Spleen (tissue), 7 donors: ENCODE results near the gene TNNT2.

ENCODE experiments used
- POLR2A ChIP-seq, 3 donors: fragments of 450-650 bp; IDR thresholded peaks; one replicate each; pipeline ENCODE4 v1.5.1; 2017; ENCODE audit warnings: antibody characterized with exemption in 3 of 3, mild to moderate bottlenecking in 1 of 3
- POLR2AphosphoS5 ChIP-seq, 3 donors: sonication (generic); formaldehyde crosslinking; IDR thresholded peaks; one replicate each; pipeline ENCODE4 v1.5.1; 2017; ENCODE audit warnings: antibody characterized with exemption in 3 of 3
- TF ChIP-seq, protein P1 (sequence below), 11 experiments: fragments of 200-600 bp in 7 of 11; fragments of 450-650 bp in 4 of 11; sonication (generic) in 4 of 11; IDR thresholded peaks in 8 of 11; conservative IDR thresholded peaks in 3 of 11; 1 replicate in 7 of 11; 2 replicates in 4 of 11; pipeline versions ENCODE4 v1.4.0 to v1.8.0; 2016 to 2021; ENCODE audit warnings: antibody characterized with exemption in 11 of 11, inconsistent platforms in 4 of 11, mild to moderate bottlenecking in 1 of 11
- donor health status: DM: no; HTN: no; CAD: no; lungs with moderate emphysema.
- donor health status: DM: no; HTN: no; CAD: no.
- donor health status: DM: no; HTN: no; CAD: no.

DNA sequence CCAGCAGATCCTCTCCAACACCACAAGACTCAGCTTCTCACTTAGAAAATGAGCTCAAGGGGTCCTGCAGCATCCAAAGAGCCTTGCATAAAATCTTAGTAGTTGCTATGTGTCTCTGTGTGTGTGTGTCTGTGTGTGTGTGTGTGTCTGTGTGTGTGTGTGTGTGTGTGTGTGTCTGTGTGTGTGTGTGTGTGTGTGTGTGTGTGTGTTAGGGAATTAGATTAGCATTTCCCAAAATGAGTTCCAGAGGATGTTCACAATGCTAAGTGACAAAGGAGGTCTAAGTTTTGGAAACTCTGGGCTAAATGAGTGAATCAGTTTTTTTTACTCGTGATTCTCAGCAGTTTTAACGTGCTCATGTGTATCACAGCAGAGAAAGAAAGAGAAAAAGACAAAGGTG, 30.5 kb downstream of the TNNT2 start:
- TF ChIP-seq POLR2A (IDR thresholded peaks at IDR 0.05) = no peak
- TF ChIP-seq, protein P1, sequence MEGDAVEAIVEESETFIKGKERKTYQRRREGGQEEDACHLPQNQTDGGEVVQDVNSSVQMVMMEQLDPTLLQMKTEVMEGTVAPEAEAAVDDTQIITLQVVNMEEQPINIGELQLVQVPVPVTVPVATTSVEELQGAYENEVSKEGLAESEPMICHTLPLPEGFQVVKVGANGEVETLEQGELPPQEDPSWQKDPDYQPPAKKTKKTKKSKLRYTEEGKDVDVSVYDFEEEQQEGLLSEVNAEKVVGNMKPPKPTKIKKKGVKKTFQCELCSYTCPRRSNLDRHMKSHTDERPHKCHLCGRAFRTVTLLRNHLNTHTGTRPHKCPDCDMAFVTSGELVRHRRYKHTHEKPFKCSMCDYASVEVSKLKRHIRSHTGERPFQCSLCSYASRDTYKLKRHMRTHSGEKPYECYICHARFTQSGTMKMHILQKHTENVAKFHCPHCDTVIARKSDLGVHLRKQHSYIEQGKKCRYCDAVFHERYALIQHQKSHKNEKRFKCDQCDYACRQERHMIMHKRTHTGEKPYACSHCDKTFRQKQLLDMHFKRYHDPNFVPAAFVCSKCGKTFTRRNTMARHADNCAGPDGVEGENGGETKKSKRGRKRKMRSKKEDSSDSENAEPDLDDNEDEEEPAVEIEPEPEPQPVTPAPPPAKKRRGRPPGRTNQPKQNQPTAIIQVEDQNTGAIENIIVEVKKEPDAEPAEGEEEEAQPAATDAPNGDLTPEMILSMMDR (IDR thresholded peaks at IDR 0.05 in 8 of 11, conservative IDR thresholded peaks at IDR 0.05 in 3 of 11) = peak in 1 of 11 experiments; percentile 1
- TF ChIP-seq POLR2AphosphoS5 (IDR thresholded peaks at IDR 0.05) = no peak
